T-cell (primary cell): ENCODE results near the gene EXOSC9. TPM values are rescaled to one million over a fixed set of nuclear protein-coding genes. Genes with fewer than 3 reads are reported as not detected.

Experiments
- ATAC-seq, 4 experiments: fragments of 200-7000 bp in 3 of 4; fragments of 150-1000 bp in 1 of 4; cut with Tn5 transposase; replicated peaks in 1 of 4; 1 replicate in 3 of 4; 2 replicates in 1 of 4; pipeline ENCODE4 v1.10.0; 2021; ENCODE audit warnings: moderate library complexity in 3 of 4, mild to moderate bottlenecking in 2 of 4, moderate number of reproducible peaks in 1 of 4
- CTCF ChIA-PET, 2 donors: fragments of 300-600 bp; sonication (Branson Sonifier 250); formaldehyde crosslinking; loops; one replicate each; lab custom pipeline; 2022; ENCODE audit warnings: antibody characterized with exemption in 2 of 2; lab: Charles Lee
- POLR2A ChIA-PET, 2 donors: fragments of 300-600 bp; sonication (Branson Sonifier 250); formaldehyde crosslinking; loops; one replicate each; lab custom pipeline; 2022; ENCODE audit warnings: antibody characterized with exemption in 2 of 2; lab: Charles Lee
- DNase-seq, 35 experiments: peaks; one replicate each; pipeline versions ENCODE4 v3.0.0 to v3.0.0-alpha.2; 2013 to 2023
- H3K27ac ChIP-seq: one replicate; pipeline ENCODE4 v1.5.1; 2013; ENCODE audit warnings: low read length
- H3K27me3 ChIP-seq, 2 experiments: replicated peaks in 1 of 2; 1 replicate in 1 of 2; 2 replicates in 1 of 2; pipeline versions ENCODE4 v1.6.1 to v1.7.0; 2013; ENCODE audit warnings: low read length in 1 of 2, mixed read lengths in 1 of 2; ENCODE audit not compliant: control insufficient read depth in 2 of 2, insufficient read depth in 2 of 2; ENCODE audit errors: extremely low read depth in 1 of 2
- H3K36me3 ChIP-seq, 2 donors: 1 replicate in 1 of 2; 2 replicates in 1 of 2; pipeline versions ENCODE4 v1.6.1 to v1.7.0; 2013; ENCODE audit warnings: low read length in 1 of 2; ENCODE audit not compliant: control insufficient read depth in 2 of 2, insufficient read depth in 1 of 2; ENCODE audit errors: extremely low read depth in 1 of 2
- H3K4me1 ChIP-seq, 2 experiments: 1 replicate in 1 of 2; 2 replicates in 1 of 2; pipeline versions ENCODE4 v1.6.1 to v1.7.0; 2013; ENCODE audit warnings: low read length in 2 of 2, mixed read lengths in 1 of 2; ENCODE audit not compliant: insufficient read depth in 2 of 2, control insufficient read depth in 1 of 2; ENCODE audit errors: extremely low read depth in 1 of 2
- H3K4me3 ChIP-seq, 2 donors: 1 replicate in 1 of 2; 2 replicates in 1 of 2; pipeline versions ENCODE4 v1.5.1 to v1.7.0; 2013; ENCODE audit warnings: mild to moderate bottlenecking in 2 of 2, low read length in 1 of 2, moderate library complexity in 1 of 2; ENCODE audit not compliant: control insufficient read depth in 1 of 2; ENCODE audit errors: extremely low read depth in 1 of 2
- H3K9me3 ChIP-seq: 2 replicates; pipeline ENCODE4 v1.7.0; 2013
- H3K27ac Mint-ChIP-seq, 2 donors: one replicate each; pipeline ENCODE4 v1.8.0; 2020 to 2021; ENCODE audit warnings: mild to moderate bottlenecking in 2 of 2, mixed read lengths in 2 of 2
- H3K27me3 Mint-ChIP-seq, 2 donors: one replicate each; pipeline ENCODE4 v1.8.0; 2021 to 2022; ENCODE audit warnings: mixed read lengths in 2 of 2
- H3K36me3 Mint-ChIP-seq: one replicate; pipeline ENCODE4 v1.8.0; 2021; ENCODE audit warnings: mixed read lengths
- H3K4me1 Mint-ChIP-seq, 3 donors: one replicate each; pipeline ENCODE4 v1.8.0; 2020 to 2022; ENCODE audit warnings: mixed read lengths in 3 of 3, mild to moderate bottlenecking in 1 of 3
- H3K4me3 Mint-ChIP-seq, 3 donors: one replicate each; pipeline ENCODE4 v1.8.0; 2020 to 2022; ENCODE audit warnings: mild to moderate bottlenecking in 3 of 3, mixed read lengths in 3 of 3, moderate library complexity in 3 of 3
- H3K9me3 Mint-ChIP-seq, 3 donors: one replicate each; pipeline ENCODE4 v1.8.0; 2020 to 2022; ENCODE audit warnings: mixed read lengths in 3 of 3
- WGBS: methylation state at CpG from one replicate; pipeline ENCODE4 v1.1.5; 2013; ENCODE audit warnings: missing lambda C conversion rate; ENCODE audit not compliant: insufficient coverage; 5-methylcytosine and 5-hydroxymethylcytosine counted together
- total RNA-seq, 35 experiments: library from RNA in 6 of 35; stranded (reverse) in 6 of 35; fragments of 120-200 nt in 1 of 35; gene quantifications; one replicate each; pipeline versions ENCODE4 v1.2.1 to v1.2.4 and lab custom pipeline; 2013 to 2026

EXOSC9 gene
- total RNA-seq, 5 donors from 2014 or later (not counting 1 experiment from before 2014, with no cell fraction given), result 32.2 to 57.7 (median 36.4) TPM

GRCh38 chr4:121765368-121765705 lies 35.8 kb upstream of the EXOSC9 start:
- Mint-ChIP-seq H3K4me1 (peaks cover 9 to 11% (median 11%) of the 10 kb centered on the region in 3 donors), H3K27ac (no peak overlapping the region), H3K27me3 (peaks cover 49 to 53% of the 10 kb centered on the region in 2 donors), H3K4me3 (peak overlapping the region; percentile 29 to 61 (median 51)), H3K36me3 (no peaks in the 10 kb centered on the region), H3K9me3 (no peaks in the 10 kb centered on the region)
- ChIA-PET CTCF (no interaction called here), POLR2A (interaction anchor here in 1 of 2 donors (0.6 kb wide), 1 partner anchor 41 kb away, joined by 3 read pairs; no protein-coding TSS in a partner anchor)
- Histone ChIP-seq H3K27me3 (peaks cover 12 to 27% of the 10 kb centered on the region in 2 experiments), H3K4me1 (peaks cover 0 to 12% of the 10 kb centered on the region in 2 experiments), H3K36me3 (no peaks in the 10 kb centered on the region), H3K27ac (no peak overlapping the region), H3K4me3 (peak overlapping the region in 1 of 2 donors; percentile 46), H3K9me3 (no peaks in the 10 kb centered on the region)
- 69% methylated on average over 5 of the region's 16 CpGs for WGBS
- ATAC-seq (no peak), DNase-seq (no peak)

GRCh38 chr4:121765971-121766538 lies 35.1 kb upstream of the EXOSC9 start:
- ATAC-seq, result no peak
- 90% methylated on average over 3 of the region's 9 CpGs for WGBS
- DNase-seq, result no peak
- no peaks in the 10 kb centered on the region for H3K36me3 Mint-ChIP-seq
- no peak overlapping the region for H3K27ac Mint-ChIP-seq
- ChIA-PET CTCF (no interaction called here), POLR2A (interaction anchor here in 1 of 2 donors (0.6 kb wide), 1 partner anchor 42 kb away, joined by 3 read pairs; no protein-coding TSS in a partner anchor)
- Histone ChIP-seq H3K36me3 (no peaks in the 10 kb centered on the region), H3K4me1 (peaks cover 0 to 12% of the 10 kb centered on the region in 2 experiments), H3K27me3 (peaks cover 12 to 27% of the 10 kb centered on the region in 2 experiments), H3K27ac (no peak overlapping the region), H3K4me3 (no peak overlapping the region), H3K9me3 (no peaks in the 10 kb centered on the region)
- no peak overlapping the region for H3K4me3 Mint-ChIP-seq
- peaks cover 49 to 50% of the 10 kb centered on the region in 2 donors for H3K27me3 Mint-ChIP-seq
- H3K4me1 Mint-ChIP-seq, result peaks cover 9 to 11% (median 11%) of the 10 kb centered on the region in 3 donors
- no peaks in the 10 kb centered on the region for H3K9me3 Mint-ChIP-seq

- no peak overlapping the region for H3K4me3 ChIP-seq
- peaks cover 12 to 31% of the 10 kb centered on the region in 2 experiments for H3K27me3 ChIP-seq
- H3K36me3 ChIP-seq, result no peaks in the 10 kb centered on the region
- H3K4me1 ChIP-seq, result peaks cover 0 to 12% of the 10 kb centered on the region in 2 experiments
- no peaks in the 10 kb centered on the region for H3K9me3 Mint-ChIP-seq
- H3K4me1 Mint-ChIP-seq, result peaks cover 9 to 11% (median 11%) of the 10 kb centered on the region in 3 donors
- no peak overlapping the region for H3K4me3 Mint-ChIP-seq
- H3K27ac Mint-ChIP-seq, result no peak overlapping the region
- H3K27ac ChIP-seq, result no peak overlapping the region
- 89% methylated on average over 1 of the region's 4 CpGs for WGBS
- no peak for DNase-seq
- ChIA-PET POLR2A (no interaction called here), CTCF (interaction anchor here in 1 of 2 donors (0.7 kb wide), 1 partner anchor 10 kb away, joined by 3 read pairs; no protein-coding TSS in a partner anchor)
- ATAC-seq, result no peak
- H3K27me3 Mint-ChIP-seq, result peaks cover 43 to 48% of the 10 kb centered on the region in 2 donors
- H3K9me3 ChIP-seq, result no peaks in the 10 kb centered on the region
- no peaks in the 10 kb centered on the region for H3K36me3 Mint-ChIP-seq
These were observed 34.0 kb upstream of the EXOSC9 start for GRCh38 chr4:121767166-121767565.

- no peaks in the 10 kb centered on the region for H3K36me3 ChIP-seq
- peaks cover 8 to 23% of the 10 kb centered on the region in 2 experiments for H3K27me3 ChIP-seq
- 100% methylated on average over 1 of the region's 2 CpGs for WGBS
- no peaks in the 10 kb centered on the region for H3K9me3 Mint-ChIP-seq
- H3K4me3 Mint-ChIP-seq, result no peak overlapping the region
- H3K4me3 ChIP-seq, result no peak overlapping the region
- ChIA-PET POLR2A (no interaction called here), CTCF (interaction anchor here in 1 of 2 donors (0.6 kb wide), 1 partner anchor 10 kb away, joined by 6 read pairs; no protein-coding TSS in a partner anchor)
- no peaks in the 10 kb centered on the region for H3K9me3 ChIP-seq
- no peak overlapping the region for H3K27ac Mint-ChIP-seq
- ATAC-seq (no peak), DNase-seq (no peak)
- peaks cover 0 to 10% of the 10 kb centered on the region in 2 experiments for H3K4me1 ChIP-seq
- peaks cover 24 to 35% of the 10 kb centered on the region in 2 donors for H3K27me3 Mint-ChIP-seq
- no peaks in the 10 kb centered on the region for H3K36me3 Mint-ChIP-seq
- peaks cover 5 to 7% (median 6%) of the 10 kb centered on the region in 3 donors for H3K4me1 Mint-ChIP-seq
- no peak overlapping the region for H3K27ac ChIP-seq
These were observed 31.8 kb upstream of the EXOSC9 start for GRCh38 chr4:121769341-121769740.

GRCh38 chr4:121771869-121772268 lies 29.3 kb upstream of the EXOSC9 start:
- Mint-ChIP-seq H3K9me3 (no peaks in the 10 kb centered on the region), H3K4me1 (no peaks in the 10 kb centered on the region)
- POLR2A ChIA-PET, result no interaction called here

GRCh38 chr4:121773883-121774282 lies 27.2 kb upstream of the EXOSC9 start:
- no peaks in the 10 kb centered on the region for H3K36me3 ChIP-seq
- ATAC-seq (no peak), DNase-seq (no peak)
- POLR2A ChIA-PET, result no interaction called here
- Mint-ChIP-seq H3K27ac (no peak overlapping the region), H3K36me3 (no peaks in the 10 kb centered on the region), H3K9me3 (no peaks in the 10 kb centered on the region), H3K4me3 (no peak overlapping the region), H3K4me1 (no peaks in the 10 kb centered on the region), H3K27me3 (peaks cover 6 to 16% of the 10 kb centered on the region in 2 donors)
- CTCF ChIA-PET, result no interaction called here
- H3K9me3 ChIP-seq, result no peaks in the 10 kb centered on the region
- no peaks in the 10 kb centered on the region for H3K4me1 ChIP-seq
- no peak overlapping the region for H3K4me3 ChIP-seq
- no peak overlapping the region for H3K27ac ChIP-seq
- peaks cover 4 to 5% of the 10 kb centered on the region in 2 experiments for H3K27me3 ChIP-seq
- no CpG with 5 or more reads among the region's 1 CpG for WGBS

More at GRCh38 chr4:121771869-121772268, 29.3 kb upstream of the EXOSC9 start:
- no peak overlapping the region for H3K4me3 ChIP-seq
- ATAC-seq (no peak), DNase-seq (no peak)
- Mint-ChIP-seq H3K36me3 (no peaks in the 10 kb centered on the region), H3K27me3 (peaks cover 6 to 29% of the 10 kb centered on the region in 2 donors), H3K27ac (no peak overlapping the region), H3K4me3 (no peak overlapping the region)
- H3K27ac ChIP-seq, result no peak overlapping the region
- no peaks in the 10 kb centered on the region for H3K36me3 ChIP-seq
- CTCF ChIA-PET, result interaction anchor here in 1 of 2 donors (0.6 kb wide), 1 partner anchor 1911 kb away, joined by 3 read pairs; no protein-coding TSS in a partner anchor
- no peaks in the 10 kb centered on the region for H3K9me3 ChIP-seq
- H3K4me1 ChIP-seq, result no peaks in the 10 kb centered on the region
- no CpG with 5 or more reads among the region's 1 CpG for WGBS
- peaks cover 4 to 7% of the 10 kb centered on the region in 2 experiments for H3K27me3 ChIP-seq
